T-helper 9 cell (primary cell): ENCODE measurements around the gene TCP1.
"Not testable (repeated sequence)": the region's sequence is repeated elsewhere in the genome, so short reads cannot be mapped to it uniquely, and the experiment has no call there.

Source experiments
- DNase-seq: peaks from one replicate; pipeline ENCODE4 v3.0.0-alpha.2; 2020
- total RNA-seq, 2 donors: gene quantifications; one replicate each; lab custom pipeline; 2026; lab: John Stamatoyannopoulos, UW

The TCP1 gene
- total RNA-seq, result 203 to 221 reads per million in 2 donors

DNA sequence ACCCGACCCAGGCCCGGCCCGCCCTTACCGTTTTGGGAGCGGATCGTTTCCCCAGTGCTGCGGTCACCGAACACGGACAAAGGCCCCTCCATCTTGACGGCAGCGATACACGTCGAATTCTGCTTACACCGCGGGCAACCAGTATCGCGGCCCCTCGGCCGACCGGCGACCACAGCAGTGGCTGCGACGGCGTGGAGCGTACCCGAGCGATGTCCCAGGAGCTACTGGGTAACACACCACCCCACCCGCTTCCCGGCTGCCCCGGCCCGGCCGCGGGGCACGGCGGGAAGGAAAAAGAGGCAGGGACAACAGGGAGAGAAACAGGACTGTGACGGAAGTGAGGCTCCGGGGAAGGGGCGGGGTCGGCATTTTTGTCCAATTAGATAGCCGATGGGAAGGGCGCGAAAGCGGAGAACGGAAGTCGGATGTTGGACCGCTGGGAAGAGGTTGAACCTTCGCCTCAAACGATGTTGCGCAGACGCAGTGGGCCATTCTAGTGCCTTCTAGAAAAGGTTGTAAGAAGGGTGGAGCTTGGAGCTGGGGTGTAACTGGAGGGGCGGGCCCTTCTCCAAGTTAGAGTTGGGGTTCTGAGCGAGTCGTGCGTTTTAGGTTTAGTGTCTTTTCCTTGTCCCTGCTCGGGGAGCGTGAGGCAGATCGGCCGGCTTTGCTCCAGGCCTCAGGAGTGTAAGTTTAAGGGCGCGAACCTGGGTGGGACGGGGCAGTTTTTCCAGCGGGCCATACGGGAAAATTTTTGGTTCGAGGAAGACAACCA is at the start of gene TCP1:
Gene TCP1 (minus strand): TSS at position 226 of the 772 bp plus-strand sequence. CDS start 134 bp downstream, at position 92.
- peak; percentile 97 for DNase-seq

DNA sequence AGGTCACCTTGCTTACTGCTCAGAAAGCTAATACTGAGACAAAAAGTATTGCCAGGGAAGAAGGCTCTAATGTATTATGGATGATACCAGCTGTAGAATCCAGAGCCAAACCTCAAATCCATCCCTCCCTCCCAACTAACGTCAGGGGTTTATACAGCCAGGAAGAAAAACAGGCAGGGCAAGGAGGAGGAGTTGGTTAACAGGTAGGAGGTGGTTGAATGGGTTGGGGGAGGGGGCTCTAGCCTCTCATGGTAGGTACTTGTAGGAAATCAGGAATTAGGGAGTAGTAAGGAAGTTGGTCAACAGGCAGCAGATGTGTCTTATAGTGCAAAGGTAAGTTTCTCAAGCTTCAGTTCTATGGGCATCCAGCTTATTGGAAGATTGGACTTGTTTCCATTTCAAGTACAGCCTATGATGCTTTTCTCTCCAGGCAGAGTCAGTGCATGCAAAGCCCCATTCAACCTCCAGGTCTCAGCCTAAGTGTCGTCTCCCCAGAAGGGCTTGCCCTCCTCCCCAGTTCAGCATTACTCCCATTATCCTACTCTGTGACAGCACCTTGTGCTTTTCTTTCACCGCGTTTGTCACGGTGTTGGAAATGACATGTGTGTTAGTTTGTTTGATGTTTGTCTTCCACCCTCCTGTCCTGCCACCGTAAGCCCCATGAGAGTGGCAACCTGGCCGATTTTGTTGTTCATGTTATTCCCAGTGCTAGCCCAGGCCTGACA is 48.8 kb upstream of the TCP1 start:
- DNase-seq, result no peak

DNA sequence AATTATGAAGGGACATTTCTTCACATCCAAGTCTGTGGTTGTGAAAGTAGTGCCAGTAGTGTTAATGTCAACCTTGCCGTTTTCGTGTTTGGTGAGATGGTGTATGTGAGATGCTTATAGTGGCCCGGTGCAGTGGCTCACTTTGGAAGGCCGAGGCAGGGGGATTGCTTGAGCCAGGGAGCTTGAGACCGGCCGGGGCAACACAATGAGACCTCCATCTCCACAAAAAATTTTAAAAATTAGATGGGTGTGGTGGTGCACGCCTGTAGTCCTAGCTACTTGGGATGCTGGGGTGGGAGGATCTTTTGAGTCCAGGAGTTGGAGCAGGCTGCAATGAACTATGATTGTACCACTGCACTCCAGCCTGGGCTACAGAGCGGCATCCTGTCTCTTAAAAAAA is 48.1 kb upstream of the TCP1 start:
- DNase-seq, result no peak

DNA sequence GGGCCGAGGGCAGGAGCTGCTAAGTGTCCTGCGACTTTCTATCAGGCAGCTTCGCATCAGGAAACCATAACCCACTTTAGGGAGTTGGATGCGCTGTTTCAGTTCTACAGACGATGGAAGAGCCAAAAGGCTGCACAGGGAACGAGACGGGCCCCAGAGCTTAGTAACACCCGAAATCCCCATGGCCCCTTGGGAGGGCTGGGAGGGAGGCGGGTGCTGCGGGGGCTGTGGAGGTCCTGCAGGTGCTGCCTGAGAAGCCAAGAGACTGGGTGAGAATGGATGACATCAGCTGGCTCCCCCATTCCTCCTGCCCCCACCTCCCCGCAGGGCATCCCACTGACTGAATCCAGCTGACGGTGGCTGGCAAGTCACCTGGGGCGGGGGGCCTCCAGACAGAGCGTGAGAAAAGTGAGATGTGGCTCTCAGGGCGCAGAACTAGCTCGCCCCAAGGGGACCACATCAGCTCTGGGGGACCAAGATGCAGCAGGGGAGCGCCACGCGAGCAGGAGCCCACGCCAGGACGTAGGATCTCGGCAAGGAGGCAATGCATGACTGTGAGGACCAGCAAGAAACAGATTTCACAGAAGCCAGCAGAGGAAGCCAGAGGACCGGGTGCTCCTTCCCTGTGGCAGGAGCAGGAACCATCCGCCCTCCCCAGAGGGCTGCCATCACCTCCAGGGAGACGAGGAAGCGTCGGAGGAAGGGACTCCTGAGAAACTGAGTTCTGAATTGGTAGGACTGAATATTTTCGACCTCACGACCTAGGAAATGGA is 47.5 kb upstream of the TCP1 start:
- DNase-seq, result no peak

DNA sequence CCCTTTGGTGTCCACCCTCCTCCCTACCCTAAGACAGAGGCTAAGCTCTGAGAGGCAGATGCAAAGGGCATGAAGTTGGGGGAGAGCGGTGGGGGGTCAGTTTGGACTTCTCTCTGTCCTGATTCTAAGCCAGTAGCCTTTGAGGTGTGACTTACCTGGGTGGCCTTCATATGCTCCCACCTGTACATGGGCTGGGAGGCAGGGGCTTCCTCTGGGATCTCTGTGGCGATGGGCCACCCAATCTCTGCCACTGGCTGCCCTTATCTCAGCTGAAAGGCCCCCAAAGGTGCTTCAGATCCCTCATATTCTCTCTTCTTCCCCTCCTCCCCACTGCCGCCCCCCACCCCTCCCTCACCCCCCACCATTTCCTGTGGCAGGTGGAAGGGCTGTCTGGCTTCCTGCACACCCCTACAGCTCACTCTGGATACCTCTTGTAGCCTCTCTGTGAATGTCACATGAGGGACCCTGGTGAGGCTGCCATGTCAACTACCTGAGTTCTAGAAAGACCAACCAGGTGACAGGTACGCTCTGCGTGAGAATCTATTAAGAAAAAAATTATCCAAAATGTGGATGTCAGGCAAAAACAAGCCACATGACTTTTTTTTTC is 44.7 kb upstream of the TCP1 start:
- no peak for DNase-seq

DNA sequence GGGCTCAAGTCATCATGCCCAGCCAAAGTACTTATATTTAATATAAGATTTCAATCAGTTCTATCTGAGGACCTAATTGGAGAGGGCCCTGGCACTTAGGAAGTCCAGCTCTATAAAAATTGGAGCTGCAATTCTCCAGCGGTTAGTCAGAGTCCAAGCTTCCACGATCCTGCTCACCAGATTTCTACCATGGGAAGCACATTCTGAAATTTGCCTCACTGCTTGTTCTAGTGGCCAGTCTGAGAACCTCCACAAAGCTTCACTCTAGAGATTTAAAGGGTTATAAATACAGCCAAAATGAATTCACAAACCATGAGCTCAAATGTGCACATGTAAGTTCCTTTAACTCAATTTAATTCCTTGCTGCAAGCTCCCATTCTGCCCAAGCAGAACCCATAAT is 44.2 kb upstream of the TCP1 start:
- no peak for DNase-seq

DNA sequence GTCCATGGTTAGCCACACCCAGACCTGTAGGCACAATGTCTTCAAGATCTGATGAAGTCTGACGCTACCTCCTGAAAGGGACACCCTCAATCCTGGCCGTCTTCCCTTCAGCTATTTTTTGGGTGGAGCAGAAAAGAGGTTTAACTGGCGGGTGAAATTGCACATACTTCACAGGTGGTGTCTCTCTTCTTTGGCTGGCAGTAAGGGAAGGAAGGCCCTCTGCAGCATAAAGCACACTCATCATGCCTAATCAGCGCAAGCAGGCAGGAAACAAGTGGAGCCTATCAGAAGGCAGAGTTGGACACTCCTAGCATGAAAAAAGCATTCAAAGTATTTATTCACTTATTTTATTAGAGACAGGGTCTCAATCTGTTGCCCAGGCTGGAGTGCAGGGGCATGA is 43.5 kb upstream of the TCP1 start:
- DNase-seq, result no peak

DNA sequence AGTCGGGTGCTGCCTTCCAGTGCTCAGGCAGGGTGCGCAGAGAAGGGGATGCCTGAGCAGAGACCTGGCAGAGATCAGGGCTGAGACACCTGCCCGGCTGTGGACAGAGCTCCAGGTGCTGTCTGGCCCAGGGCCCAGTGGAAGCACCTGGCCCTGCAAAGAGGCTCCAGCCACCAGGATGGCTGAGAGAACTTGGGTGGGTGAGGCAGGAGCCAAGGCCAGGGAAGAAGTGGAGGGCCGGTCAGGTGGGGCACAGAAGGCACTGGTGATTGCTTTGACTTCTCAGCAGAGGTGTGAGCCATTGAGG is 41.9 kb upstream of the TCP1 start:
- DNase-seq, result no peak

DNA sequence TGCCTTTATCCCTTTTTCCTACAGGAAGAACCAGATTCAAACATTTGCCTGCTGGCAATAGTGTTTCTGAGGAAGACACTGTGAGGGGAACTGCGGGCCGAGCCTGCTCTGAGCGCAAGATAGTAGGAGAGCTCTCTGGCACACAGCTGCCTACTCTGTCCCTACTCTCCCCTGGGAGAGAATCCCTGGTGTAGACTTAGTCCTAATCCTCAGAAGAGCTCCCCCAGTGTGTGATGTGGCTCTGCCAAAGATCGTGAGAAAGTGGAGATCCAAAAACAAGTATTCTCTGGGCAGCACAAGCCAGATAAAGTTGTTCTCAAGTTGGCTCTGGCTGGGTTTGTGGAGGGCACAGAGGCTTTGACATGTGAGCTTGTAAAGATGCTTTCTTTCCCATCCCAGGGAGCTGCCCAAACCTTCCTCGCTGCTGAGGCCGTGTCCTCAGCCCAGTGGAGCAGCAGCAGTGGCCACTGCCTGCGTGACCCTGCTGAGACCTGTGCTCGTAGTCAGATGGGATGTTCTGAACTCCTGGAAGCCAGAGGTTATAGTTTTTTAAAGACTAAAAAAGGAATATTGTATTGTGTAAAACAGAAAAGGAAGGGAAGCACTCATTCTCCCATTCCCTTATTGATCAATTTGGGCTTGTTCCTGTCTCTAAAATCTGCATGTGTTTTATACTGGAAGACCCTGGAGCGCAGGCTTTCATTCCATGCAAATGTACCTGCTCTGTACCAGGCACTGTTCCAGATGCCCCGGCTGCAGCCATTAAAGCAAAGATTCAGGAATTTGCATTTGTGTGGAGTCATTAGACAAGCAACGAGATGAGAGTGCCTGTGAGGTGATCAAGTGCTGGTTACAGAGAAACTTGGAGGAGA is 41.3 kb upstream of the TCP1 start:
- DNase-seq, result no peak

DNA sequence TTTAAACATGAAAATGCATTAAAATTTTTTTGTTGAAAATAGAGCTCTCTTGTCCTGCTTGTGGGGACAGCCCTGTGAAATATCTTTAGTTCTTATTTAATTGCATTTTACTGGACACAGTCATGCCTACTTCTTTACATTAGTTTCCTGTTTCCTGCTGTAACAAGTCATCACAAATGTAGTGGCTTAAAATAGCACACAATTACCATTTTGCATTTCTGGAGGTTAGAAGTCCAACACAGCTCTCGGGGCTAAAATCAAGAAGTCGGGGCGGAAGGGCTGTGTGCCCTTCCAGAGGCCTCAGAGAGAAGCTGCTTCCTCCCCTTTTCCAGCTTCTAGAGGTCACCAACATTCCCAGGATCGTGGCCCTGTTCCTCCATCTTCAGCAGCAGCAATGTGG is 40.1 kb upstream of the TCP1 start:
- no peak for DNase-seq

DNA sequence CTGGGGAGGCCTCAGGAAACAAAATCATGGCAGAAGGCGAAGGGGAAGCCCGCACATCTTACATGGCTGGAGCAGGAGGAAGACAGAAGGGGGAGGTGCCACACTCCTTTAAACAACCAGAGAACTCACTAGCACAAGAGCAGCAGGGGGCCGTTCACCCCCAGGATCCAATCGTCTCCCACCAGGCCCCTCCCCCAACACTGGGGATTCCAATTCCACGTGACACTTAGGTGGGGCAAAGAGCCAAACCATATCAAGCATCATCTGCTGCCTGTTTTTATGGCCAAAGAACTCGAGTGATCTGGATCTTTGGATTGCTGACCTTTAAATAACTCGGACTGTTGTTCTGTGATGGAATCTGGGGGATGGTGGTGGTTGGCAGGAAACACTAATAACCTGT is 38.7 kb upstream of the TCP1 start:
- DNase-seq, result no peak

DNA sequence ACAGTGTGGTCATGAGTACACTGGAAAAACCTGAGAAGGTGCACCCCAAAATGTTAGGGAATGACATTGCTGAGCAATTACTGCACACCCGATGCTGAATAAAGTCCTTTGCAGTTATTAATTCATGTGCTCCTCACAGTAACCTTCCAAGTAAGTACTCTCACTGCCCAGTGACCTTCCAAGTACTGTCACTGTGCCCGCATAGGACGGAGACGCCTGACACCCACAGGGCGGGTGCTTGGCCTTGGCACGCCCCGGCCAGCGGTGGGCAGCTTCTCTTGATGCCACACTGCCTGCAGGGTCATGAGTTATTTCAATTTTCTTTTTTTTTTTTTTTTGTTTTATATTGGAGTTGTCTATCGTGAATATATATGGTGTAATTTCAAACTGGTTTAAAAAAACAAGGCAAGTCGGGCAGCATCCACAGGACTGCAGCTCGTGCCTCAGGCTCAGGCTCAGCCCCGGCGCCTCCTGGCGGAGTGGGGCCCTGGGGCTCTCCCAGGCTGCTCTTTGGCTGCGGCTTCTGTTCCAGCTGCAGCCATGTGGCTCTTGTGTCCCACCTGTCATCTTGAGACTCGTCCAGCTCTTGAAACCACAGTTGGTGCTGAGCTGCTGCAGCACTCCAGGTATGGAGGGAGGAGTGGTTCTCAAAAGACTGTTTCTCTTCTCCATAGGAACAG is 37.7 kb upstream of the TCP1 start:
- no peak for DNase-seq

DNA sequence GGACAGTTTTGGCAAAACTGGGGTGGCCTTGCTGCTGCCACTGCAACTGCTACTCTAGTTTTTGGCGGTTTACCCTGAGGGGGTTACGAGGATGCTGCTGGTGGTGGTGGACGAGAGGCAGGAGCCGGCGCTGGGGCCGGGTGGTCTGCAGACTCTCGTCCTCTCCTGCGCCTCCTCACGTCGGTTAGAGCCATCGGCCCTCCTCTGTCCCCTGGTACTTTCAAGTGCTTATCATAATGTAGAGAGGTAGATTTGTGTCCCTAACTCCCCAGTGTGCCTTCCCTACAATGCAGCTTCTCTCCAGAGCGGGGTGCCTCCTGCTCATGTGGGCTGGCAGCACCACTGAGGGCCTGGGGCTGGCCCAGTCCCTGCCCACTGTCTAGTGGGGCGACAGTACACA is 36.6 kb upstream of the TCP1 start:
- no peak for DNase-seq

DNA sequence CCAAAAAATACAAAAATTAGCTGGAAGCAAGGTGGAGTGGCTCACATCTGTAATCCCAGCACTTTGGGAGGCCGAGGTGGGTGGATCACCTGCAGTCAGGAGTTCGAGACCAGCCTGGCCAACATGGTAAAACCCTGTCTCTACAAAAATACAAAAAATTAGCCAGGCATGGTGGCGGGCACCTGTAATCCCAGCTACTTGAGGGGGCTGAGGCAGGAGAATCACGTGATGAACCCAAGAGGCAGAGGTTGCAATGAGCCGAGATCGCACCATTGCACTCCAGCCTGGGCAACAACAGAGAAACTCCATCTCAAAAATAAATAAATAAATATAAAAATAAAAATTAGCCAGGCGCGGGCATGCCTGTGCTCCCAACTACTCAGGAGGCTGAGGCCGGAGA is 35.3 kb upstream of the TCP1 start:
- DNase-seq, result not testable (repeated sequence)

DNA sequence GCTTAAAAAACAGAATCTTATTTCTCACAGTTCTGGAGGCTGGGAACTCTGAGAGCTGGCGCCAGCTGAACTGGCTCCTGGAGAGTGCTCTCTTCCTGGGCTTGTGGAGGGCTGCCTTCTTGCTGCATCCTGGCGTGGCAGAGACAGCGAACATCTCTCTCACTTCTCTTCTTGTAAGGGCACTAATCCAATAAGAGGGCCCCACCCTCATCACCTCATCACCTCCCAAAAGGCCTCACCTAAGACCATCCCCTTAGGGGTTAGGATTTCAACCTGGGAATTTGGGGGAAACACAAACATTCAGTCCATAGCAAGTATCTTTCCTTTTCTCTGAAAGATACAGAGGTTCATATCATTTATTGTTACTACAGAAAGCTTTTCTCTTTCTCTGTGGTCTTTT is 34.6 kb upstream of the TCP1 start:
- DNase-seq, result no peak

DNA sequence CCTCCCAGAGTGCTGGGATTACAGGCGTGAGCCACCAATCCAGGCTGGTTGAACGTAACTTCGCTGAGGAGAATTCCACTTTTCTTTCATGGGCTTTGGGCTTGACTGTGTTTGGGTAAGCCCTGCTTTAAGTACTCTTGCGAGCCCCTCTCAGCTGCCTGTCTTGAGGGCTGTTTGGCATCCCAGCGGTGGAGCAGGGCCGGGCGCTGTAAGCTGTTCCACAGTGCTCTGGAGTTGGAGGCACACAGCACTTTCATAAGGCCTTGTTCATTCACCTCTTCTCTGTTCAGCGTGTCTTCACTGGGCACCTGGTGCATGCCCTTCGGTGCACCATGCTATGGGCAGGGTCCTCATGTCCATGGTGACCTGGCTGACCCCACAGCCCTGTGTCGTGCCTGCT is 32.3 kb upstream of the TCP1 start:
- DNase-seq, result no peak

DNA sequence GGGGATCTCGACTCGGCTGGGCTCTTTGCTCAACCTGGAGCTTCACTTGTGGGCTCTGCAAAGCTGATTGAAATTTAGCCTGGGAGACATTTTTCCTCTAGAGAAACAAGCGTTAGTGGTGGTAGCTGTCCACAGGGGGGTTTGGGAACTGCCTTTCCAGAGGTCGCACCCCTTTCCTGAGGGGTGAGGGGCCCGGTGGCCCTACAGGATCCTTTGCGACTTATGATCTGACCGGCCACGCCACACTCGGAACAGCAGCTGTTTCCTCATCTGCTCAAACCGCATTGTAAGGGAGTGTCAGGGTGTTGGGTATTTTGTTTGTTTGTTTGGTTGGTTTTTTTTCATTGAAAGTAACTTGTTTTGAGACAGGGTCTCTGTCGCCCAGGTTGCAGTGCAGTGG is 31.7 kb upstream of the TCP1 start:
- DNase-seq, result no peak

DNA sequence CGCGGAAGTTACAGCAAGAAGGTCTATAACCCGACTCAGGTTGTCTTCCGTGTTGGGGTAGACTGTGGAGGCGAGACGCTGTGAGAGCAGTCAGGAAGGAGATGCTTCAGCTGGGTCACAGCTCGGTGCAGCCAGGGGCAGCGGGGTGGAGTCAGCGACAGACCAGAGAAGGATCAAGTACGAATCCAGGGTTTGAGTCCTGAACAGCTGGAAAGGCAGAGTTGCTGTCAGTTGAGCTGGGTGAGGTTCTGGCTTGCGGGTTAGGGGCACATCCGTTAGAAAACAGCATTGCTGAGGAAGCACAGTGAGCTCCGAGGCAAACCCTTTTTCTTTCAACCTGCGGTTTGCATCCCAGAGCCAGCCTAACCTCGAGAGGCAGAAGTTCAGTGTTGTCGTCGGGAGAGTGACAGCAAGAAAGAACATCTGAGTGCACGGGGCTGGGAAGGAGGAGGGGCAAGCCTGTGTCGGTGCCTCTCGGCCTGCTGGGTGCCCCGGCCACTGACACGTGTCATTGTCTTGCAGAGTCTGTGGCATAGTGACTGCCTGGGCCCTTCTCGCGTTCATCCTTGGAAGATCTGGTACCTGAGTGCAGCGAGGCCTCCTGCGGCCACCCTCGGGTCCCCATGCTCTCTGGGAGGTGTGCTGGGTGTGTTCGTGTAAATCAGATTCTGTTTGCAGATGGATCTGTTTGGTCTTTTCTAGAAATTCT is 30.7 kb upstream of the TCP1 start:
- peak; percentile 9 for DNase-seq

DNA sequence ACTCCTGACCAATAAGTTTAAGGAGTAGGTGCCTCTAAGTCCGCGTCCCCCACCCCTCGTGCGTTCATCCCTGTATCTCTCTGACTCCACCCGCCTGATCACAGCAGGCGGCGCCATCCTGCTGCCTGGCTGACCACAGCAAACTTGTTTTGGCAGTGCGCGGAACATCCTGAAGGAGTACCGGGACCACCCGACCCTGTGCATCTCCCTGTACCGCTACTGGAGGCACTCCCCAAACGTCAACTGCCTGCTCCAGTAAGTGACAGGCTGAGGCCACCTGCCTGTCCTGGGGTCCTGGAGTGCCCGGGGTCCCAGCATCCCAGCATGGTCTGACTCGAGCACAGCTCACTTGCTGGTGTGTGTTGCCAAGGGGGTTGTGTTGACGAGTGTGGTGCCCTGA is 29.7 kb upstream of the TCP1 start:
- DNase-seq, result no peak

DNA sequence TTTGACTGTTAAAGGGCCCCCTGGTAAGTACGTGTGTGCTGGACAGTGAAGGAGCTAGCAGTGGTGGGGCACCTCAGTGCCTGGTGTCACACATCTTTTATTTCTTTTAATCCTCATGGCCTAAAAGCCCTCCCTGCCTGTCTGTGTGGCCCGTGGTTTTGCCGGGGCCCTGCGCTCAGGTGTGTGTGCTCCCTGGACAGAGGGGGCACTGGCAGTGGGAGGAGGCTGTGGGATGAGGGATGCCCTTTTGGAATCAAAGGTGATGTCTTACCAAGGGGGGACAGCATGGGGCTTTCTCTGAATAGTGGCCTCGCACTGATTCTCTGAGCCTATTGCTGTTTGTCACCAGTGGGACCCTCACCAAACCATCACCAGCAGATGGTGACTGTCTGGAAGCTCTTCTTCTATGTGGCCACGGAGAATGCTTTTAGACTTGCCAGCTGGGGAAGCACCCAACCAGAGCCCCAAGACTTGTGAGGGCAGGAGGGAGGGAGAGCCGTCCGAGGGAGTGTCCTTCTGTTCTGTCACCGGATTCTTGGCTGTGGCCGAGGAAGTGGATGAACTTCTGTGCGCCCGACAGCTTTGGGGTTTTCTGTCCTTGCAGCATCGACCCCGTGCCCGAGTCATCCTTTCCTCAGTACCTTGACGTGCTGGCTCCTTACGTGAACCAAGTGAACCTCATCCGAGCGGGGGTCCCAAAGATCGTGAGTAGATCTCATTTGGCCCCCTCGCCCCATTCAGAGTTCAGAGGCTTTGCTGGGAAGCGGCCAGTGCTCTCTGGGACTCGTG is 28.7 kb upstream of the TCP1 start:
- no peak for DNase-seq
